Endometrial microvascular endothelial cells (primary cell): Measurements from ENCODE around the gene KCNA10. TPM values are rescaled to one million over a fixed set of nuclear protein-coding genes. Genes with fewer than 3 reads are reported as not detected.

ENCODE experiments used
- in situ Hi-C: cut with HindIII; loops from 2 replicates; pipeline ENCODE4 v1.10.0; 2017; ENCODE audit warnings: low sequenced_read_pairs, low pct_unique_long_range_greater_than_20kb; ENCODE audit errors: inconsistent ontology term
- total RNA-seq: library from RNA; depleted of rRNA; stranded (reverse); fragments of >200 nt; gene quantifications from one replicate; pipeline ENCODE4 v1.2.3, GENCODE V29; 2015; ENCODE audit errors: inconsistent ontology term

The KCNA10 gene
- total RNA-seq = not detected

DNA sequence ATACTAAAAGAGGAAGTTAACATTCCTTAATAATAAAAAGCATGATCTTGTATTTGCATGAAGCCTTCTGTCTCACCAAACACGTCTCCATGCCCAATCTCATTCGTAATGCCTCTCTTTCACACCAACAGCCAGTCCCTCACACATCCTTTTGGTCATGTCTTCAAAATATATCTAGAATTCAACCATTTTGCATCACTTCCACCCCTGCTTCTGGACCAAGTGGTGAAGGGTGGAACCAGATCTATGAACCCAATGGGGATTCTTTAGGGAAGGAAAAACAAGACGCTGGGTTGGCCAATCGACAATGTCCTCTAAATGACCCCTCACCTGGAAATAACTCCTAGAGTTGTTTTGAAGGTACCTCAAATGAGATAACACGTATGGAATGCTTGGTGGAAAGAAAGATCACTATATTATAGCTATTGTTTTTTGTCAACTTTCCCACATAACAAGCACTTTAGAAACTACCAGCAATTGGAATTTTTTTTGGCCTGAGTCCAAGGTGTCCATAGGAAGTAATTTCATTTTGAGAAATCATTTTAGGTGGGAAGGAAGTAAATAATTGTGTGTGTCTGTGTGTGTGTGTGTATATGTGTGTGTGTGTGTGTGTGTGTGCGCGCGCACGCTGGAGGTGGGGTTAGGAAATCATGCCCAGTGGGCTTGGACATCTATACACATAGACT lies at the start of gene KCNA10:
Gene KCNA10, minus strand, starts transcription at position 51 of the 686 bp plus-strand sequence. CDS start 388 bp downstream, outside the sequence.
- in situ Hi-C loops = no loop called here

DNA sequence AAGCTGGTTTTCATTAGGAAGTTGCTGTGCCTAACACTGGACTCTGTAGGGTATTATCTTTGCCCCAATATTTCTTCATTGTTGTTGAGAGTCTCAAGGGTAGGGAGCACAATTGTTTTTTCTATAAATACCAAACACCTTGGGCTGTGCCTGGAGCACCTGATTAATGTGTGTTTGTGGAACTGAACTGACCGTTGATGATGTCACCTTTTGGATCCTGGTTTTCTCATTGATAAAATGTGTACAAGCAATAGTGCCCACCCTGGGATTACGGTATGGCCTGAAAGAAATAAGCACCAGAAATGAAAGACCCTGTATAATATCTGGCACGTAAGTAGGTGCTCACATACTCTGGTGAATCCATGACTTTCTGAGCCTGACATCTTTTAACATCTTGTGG lies 47.9 kb upstream of the KCNA10 start:
- in situ Hi-C loops = no loop called here

DNA sequence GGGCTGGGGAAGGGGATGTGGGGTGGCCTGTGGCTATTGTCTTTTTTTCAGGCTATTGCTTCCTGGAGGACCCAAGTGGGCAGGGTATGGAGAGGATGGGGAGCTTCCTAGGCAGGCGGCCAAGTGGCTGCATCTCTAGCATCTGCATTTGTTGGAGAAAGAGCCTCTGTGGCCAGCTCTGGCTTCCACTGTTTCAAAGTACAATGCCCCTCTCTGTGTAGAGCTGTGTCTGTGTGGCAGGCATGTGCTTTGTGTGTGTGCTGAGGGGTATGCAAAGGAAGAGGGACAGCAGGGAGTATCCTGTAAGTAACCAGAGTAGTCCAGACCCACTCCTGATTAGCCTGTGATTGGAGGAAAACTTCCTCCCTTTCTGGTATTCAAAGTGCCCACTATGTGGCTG lies 46.6 kb upstream of the KCNA10 start:
- in situ Hi-C loops = no loop called here

DNA sequence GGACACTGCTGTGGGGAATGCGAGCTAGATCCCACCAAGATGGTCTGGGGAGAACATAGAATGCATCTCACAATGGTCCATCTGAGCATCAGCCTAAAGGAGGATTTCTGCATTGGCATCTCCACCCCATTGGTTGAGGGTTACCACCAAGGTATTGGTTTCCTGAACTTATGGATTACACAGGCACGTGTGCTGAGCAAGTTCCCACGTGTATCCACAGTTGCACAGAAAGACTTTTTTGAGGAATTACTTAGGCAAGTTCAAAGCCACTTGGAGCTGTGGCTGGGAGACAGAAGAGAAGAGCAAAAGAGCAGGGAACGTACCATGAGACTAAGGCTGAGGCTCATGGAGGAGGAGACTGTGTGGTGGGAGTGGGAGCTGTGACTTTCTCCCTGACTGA lies 44.1 kb upstream of the KCNA10 start:
- in situ Hi-C loops = no loop called here

DNA sequence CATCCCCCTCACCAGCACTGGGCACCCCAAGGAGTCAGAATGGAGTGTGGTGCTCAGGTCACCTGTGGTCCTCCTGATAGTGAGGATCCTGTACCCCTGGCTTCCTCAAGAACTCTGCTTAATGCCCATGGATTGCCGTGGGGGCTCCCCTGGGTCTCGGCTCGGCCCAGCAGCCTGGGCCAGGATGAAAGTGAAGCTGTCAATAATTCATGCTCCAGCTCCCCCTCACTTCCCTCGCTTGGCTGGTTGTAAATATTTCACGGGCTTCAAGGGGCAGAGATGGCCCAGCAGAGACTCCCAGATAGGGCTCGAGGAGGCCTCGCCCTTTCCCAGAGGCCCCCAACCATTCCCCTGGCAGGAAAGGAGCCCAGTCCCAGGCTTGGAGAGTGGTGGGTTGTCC lies 42.6 kb upstream of the KCNA10 start:
- in situ Hi-C loops = no loop called here

DNA sequence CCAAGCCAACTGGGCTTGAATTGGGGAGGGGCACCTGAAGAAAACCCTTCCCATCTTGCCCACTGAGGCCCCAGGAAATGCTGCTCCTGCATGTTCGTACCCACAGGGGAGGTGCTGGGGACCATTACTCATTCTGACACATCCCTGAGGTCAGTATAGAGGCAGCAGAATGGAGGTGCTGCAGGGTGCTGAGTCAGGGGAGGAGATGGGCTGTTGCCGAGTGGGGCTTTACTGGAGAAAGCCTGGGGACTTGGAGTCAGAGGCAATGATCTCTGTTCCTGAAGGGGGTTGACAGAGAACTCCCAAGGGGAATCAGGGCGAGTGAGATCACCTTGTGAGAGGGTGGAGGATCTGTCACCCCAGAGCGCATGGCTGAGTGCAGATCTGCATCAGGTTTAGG lies 40.2 kb upstream of the KCNA10 start:
- in situ Hi-C loops = no loop called here

DNA sequence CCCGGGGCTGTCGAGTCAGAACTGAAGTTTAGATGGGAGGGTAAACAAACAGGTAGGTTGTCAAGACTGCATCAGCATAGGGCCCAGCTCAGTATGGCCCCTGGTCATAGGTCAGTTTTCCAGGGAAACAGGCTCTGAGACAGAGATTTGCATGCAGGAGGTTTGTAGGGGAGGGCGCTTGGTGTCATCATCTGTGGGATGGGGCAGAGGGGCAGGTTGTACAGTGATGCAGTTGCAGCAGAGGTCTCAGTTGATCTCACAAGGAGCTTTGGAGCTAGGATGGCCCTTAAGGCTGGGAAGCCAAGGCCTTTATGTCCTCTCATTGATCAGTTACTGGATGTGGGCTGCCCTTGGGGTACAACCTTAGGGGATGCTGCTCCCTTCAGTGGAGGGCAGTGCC lies 38.5 kb upstream of the KCNA10 start:
- in situ Hi-C loops = no loop called here

DNA sequence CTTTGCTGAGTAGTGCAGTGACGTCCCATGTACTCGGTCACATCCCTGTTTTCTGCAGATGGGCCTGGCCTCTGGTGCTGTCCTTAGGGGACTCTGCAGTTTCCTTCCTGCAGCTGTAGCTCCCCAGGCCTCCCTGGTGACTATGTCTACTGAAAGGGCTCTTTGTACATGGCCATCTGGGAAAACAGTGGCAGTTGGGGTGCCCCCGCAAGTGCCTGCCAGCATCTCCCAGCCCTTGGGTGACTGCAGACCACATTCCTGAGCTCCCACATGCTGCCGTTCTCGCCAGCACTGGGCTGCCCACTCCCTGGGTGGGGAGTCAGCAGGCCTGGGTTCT lies 37.5 kb upstream of the KCNA10 start:
- in situ Hi-C loops = no loop called here

DNA sequence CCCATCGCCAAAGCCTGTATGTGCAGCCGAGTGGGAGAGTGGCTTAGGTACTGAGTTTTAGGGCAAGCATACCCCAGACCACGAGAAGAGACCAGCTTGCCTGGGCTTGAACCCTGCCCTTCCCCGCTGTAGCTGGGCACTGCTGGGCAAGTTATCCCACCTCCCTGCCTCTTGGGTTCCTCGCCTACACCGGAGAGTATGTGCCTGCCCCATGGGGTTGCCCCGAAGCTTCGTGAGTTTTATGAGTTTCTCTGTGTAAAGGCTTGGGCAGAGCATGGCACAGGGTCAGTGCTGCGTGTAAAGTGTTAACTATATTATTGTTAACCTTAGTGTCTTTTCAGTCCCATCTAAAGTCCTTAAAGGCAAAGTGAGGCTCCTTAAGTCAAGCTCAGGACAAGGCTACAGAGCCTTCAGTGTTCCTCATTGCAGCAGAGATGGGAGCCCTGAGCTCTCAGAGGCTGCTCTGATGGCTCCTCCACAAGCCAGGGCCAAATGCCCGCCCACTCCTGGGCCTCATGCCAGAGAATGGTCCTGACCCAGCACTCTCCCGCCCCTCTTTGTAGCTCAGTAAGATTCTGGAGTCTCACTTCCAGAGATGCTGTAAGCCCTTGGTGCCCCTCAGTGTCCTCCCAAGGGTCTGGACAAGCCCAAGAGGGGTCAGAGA lies 37.0 kb upstream of the KCNA10 start:
- in situ Hi-C loops = no loop called here

DNA sequence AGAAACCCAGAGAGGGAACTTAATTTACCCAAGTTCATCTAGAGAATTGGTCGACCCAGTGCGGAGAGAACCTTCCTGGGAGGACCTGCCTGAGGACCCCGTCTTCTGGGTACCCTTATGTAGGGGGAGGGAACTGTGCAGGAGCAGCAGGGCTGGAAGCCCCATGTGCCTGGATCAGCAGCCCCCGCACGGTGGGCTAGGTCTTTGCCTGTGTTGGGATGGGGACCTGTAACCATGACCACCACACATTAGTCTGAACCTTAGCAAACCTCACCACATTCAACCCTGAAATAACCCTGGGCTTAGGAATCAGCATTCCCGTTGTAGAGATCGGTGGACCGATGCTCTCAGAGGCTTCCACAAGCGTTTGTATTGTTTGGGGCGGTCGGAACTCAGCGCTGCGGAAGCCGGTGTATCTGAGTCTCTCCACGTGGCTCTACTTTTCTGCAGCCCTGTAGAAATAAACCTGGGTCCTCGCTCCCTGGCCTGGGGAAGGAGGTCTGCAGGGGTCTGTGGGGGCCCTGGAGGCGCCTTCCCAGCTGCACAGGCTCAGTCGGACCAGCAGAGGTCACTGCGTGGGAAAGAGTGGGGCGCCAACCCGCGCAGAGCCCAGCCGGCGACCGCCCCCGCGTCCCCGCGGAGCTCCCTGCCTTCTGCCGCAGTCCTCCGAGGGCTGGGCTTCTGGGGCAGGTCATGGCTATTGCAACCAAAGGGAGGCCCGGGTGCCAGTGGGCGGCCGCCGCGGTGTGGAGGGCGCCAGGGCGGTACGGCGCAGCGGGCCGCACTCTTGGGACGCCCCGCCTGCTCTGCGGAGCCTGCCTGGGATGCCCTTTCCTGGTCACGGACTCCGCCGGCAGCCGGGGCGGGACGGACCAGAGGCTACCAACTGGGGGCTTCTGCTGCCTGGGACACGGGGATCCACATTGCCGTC lies 36.2 kb upstream of the KCNA10 start:
- in situ Hi-C loops = no loop called here

DNA sequence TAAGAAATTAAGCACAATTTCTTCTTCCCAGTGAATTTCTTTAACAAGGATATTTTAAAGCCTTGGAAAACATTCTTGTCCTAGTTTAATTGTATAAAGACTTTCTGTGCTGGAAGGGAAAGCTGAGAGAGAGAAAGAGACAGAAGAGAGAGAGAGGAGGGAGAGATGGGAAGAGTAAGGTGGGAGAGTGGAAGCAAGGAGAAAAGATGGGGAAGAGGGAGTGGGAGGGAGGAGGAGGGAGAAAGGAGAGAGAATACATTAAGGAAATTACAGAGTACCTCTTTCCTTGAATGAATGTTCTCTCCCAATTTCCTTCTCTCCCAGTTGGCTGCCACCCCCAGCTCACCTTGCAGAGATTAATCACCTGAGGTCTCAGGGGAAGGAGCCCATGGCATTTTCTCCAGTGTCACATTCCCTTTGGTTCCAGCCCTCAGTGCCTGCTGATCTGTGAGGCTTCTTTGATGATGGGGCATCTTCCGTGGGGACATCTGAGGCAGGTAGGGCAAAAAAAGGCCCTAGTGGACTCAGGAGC lies 32.4 kb upstream of the KCNA10 start:
- in situ Hi-C loops = no loop called here

DNA sequence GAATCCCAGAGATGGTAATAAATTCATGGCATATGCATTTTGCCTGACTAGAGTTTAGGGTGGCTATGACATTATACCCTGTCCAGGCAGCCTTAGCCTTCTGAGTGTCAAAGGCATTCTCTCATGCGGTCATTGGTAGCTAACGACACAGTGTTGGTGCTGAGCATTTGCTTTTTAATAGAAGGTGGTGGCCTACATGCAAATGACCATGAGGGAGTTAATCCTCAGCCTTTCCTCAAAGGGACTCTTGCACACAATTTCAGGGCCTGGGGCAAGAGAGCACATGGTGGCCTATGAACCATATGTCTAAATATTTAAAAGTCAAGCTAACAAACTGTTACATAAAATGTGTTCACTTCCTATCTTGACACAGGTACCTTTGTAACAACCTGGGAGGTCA lies 30.9 kb upstream of the KCNA10 start:
- in situ Hi-C loops = no loop called here

DNA sequence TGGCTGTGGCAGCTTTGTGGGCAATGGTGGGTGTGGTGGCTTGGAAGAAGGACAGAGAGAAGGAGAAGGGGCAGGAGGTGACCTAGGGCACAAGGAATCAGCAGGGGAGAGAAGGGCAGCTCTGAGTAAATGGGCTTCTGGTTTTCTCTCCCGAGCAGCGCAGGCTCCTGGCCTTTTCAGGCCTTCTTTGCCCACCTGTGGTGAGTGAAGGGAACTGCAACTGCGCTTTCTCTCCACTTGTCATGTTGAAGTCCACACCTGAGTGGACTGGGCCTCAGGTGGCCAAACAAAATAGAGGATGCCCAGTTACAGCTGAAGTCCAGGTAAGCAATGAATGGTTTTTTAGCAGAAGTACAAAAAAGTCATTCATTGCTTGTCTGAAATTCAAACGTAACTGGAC lies 29.4 kb upstream of the KCNA10 start:
- in situ Hi-C loops = no loop called here

DNA sequence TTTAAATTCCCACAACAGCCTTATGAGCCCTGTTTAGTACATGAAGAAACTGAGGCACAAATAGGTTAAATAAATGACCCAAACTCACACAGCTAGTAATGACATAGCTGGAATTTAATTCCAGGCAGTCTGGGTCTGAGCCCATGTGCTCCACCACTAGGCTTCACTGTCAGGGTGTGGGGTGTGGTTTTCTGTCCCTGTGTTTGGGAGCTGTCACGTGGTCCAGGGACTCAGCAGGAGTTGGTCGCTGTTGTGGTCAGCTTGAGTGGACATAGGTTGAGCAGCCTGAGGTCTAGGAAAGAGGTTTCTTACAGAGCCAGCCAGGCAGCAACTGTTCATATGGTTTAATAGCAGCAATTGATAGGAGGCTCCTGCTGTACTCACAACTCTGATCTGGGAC lies 28.0 kb upstream of the KCNA10 start:
- in situ Hi-C loops = no loop called here

DNA sequence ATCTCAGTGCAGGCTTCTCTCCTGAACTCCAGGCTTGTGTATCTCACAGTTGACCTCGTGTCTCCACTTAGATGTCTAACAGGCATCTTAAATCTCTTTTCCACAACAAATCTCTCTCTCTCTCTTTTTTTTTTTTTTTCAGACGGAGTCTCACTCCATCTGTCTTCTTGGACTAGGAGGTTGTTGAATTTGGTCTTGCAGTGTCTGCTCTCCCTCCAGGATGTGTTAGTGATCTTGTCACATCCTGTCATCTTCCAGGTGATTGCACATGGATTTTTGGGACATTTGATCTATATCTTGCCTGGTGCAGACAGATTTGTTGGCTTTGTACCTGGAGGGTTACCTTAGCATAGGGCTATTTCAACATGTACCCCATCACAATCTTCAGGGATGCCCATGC lies 26.5 kb upstream of the KCNA10 start:
- in situ Hi-C loops = no loop called here

DNA sequence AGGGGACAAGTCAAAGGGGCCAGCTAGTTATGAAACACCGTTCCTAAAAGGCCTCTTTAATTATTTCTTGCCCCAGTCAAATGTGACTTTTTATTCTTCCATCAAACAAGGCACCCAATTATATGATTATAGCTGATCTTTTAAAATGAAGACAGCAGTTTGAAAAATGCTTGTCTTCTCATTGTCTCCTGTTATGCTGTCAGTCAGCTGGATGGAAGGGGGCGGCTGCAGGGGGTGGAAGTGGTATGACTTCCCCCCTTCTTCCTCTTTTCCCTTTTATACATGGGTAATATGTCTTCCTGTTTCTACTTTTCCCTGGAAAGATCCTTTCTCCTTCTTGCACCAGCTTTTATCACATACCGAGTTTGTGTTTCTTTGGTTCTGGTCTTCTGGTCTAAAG lies 25.8 kb upstream of the KCNA10 start:
- in situ Hi-C loops = no loop called here

DNA sequence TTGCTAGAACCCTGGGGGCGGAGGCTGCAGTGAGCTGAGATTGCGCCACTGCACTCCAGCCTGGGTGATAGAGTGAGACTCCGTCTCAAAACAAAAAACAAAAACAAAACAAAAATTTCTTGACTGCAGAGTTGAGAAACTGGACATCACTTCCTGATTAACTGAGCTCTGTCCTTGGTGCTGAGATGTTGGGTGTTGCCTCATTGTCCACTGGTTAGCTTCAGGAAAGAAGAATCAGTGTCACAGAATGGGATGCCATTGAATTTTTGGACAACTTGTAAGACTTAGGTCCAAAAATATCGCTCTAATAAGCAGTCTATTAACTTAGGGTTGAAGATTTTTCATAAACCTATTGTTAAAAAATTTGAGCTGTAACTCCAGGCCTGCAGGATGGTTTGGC lies 23.8 kb upstream of the KCNA10 start:
- in situ Hi-C loops = no loop called here

DNA sequence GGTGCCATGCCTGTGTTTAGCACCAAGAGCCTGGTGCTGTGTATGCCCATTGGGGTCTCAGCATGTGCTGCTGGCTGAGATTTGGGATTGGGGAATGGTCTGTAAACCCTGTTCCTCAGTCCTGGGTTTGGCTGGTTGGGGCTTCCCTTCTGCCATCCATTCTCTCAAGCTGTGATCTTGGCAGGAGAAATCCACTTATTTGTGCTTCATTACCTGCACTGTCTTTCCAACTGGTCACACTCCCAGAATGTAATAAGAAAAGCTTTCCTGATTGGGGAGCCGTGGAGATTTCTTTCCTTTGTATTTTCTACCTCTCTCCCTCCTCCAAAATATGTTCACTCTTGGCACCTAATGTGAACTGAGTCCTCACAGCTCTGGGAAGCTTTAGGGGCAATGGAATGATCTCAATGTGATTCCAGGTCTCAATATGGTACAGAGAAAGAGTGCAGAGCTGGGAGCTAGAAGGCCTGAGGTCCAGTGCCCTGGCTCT lies 23.0 kb upstream of the KCNA10 start:
- in situ Hi-C loops = no loop called here

DNA sequence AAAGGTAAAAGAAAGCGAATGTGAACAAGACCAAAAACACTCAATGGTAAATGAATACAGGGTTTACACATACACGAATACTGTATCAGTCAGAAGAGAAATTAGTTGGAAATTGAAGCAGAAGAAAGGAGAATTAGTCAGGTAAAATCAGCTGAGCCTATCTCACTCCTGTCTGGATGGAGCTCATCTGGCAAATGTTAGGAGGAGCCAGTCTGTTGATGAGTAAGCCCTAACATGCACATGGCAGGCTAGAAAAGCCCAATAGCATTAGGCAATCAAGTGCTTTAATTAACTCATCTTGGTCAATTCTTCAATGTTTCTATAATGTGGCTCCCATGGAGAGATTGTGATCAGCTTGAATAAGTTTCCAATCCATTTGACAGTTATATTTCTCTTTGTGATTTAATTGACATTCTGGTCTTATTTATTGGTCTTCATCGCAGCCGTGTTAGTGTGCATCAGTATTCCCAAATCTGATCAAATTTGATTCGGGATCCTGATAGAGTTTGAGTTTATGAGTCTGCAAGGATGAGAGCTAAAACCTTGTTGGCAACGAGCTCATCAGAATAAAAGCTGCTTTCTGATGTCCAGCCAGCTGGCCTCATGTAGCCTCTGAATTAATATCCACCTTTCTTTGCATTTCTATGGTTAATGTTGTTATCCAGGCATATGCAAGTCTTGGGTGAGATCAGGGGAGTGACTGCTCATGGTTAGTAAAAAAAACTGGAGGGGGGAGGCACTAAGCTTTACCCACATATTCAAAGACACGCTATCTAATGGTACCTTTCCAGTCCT lies 22.1 kb upstream of the KCNA10 start:
- in situ Hi-C loops = no loop called here
